Lower leg skin (tissue), 4 donors: ENCODE measurements around the gene QSOX2. TPM values are rescaled to one million over a fixed set of nuclear protein-coding genes. Genes with fewer than 3 reads are reported as not detected.

Experiments used
- DNase-seq, 2 donors: peaks; one replicate each; pipeline ENCODE4 v3.0.0-alpha.2; 2019; ENCODE audit warnings: low spot score in 2 of 2
- H3K4me3 ChIP-seq: fragments of 200-600 bp; sonication (generic); 2 replicates; pipeline ENCODE4 v1.5.1; 2017; ENCODE audit warnings: mild to moderate bottlenecking, low read depth; ENCODE audit not compliant: poor library complexity, severe bottlenecking
- CTCF ChIP-seq, 3 donors: fragments of 450-650 bp; IDR thresholded peaks; one replicate each; pipeline ENCODE4 v1.5.1; 2016; ENCODE audit warnings: antibody characterized with exemption in 3 of 3, mild to moderate bottlenecking in 3 of 3, moderate library complexity in 2 of 3
- POLR2A ChIP-seq, 2 donors: fragments of 450-650 bp; IDR thresholded peaks; one replicate each; pipeline ENCODE4 v1.6.1; 2016 to 2017; ENCODE audit warnings: antibody characterized with exemption in 2 of 2, mild to moderate bottlenecking in 1 of 2, moderate library complexity in 1 of 2
- WGBS, 2 donors: methylation state at CpG; one replicate each; pipeline ENCODE4 v1.1.5; 2018; 5-methylcytosine and 5-hydroxymethylcytosine counted together
- intact Hi-C: fragments of 100-400 bp; cut with DNase I; formaldehyde crosslinking; loops from one replicate; pipeline ENCODE4 v1.15.0; 2023; ENCODE audit warnings: low total_unique reads
- total RNA-seq, 4 donors: library from RNA; depleted of rRNA; stranded (reverse); fragments of >200 nt; gene quantifications; one replicate each; pipeline ENCODE4 v1.1.0, GENCODE V29; 2016

The QSOX2 gene
- total RNA-seq, 4 donors from 2014 or later: 8.7 to 13.0 (median 11.1) TPM

DNA sequence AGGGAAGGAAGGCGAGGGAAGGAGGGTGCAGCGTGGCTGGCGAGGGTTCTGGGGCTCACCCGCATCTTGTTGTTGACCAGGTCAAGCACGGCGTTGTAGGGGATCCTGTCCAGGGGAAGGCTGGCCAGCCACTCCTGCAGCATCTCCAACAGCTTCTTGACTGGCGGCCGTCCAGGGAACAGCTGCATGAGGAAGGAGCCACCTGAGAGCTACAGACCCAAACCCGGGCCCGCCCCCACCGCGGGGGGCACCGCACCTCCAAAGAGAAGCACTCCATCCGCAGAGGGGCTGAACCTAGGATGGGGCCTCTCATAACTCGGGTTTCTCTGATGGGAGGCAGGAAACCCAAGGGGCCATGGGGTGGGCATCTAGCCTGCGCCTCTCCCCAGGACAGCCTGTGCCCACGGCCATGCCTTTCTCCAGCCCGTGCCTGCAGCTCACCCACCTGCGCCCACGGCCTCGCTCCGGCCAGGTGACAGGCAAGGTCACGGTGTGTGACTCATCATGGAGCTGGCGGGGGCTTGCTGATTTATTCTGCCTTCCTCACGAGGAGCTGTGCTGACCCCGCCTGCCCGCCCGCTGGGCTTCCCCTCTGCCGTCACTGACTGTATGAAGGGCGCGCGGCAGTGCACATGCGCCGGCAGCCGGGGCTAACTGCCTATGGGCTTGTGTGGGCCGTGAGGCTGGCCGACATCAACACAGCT, 28.9 kb downstream of the QSOX2 start:
- 92 to 93% methylated on average over 31 to 37 of the region's 37 CpGs for WGBS, 2 donors
- intact Hi-C loops: no loop called here

GRCh38 chr9:136213733-136214132, 31.9 kb downstream of the QSOX2 start:
- H3K4me3 ChIP-seq: no peak overlapping the region
- WGBS, 2 donors: 97 to 98% methylated on average over 9 of the region's 9 CpGs
- no peak for DNase-seq
- no peak for TF ChIP-seq CTCF (IDR thresholded peaks at IDR 0.05)
- TF ChIP-seq POLR2A (IDR thresholded peaks at IDR 0.05): no peak
- intact Hi-C loops: no loop called here

More for the DNA sequence above, 28.9 kb downstream of the QSOX2 start:
- TF ChIP-seq CTCF (IDR thresholded peaks at IDR 0.05) (no peak), POLR2A (IDR thresholded peaks at IDR 0.05) (no peak)
- DNase-seq: no peak
- no peak overlapping the region for H3K4me3 ChIP-seq

GRCh38 chr9:136212345-136212950, 33.2 kb downstream of the QSOX2 start:
- 93 to 96% methylated on average over 28 of the region's 28 CpGs for WGBS, 2 donors
- H3K4me3 ChIP-seq: no peak overlapping the region
- intact Hi-C loops: no loop called here
- no peak for DNase-seq
- no peak for TF ChIP-seq CTCF (IDR thresholded peaks at IDR 0.05)
- TF ChIP-seq POLR2A (IDR thresholded peaks at IDR 0.05): no peak

GRCh38 chr9:136211441-136212344, 33.9 kb downstream of the QSOX2 start:
- H3K4me3 ChIP-seq: no peak overlapping the region
- no peak for DNase-seq
- intact Hi-C loops: no loop called here
- 86 to 90% methylated on average over 26 to 33 of the region's 35 CpGs for WGBS, 2 donors
- TF ChIP-seq POLR2A (IDR thresholded peaks at IDR 0.05): no peak
- TF ChIP-seq CTCF (IDR thresholded peaks at IDR 0.05): no peak

GRCh38 chr9:136211006-136211405, 34.6 kb downstream of the QSOX2 start:
- no peak overlapping the region for H3K4me3 ChIP-seq
- 91% methylated on average over 15 of the region's 15 CpGs for WGBS, 2 donors
- no peak for DNase-seq
- TF ChIP-seq CTCF (IDR thresholded peaks at IDR 0.05) (no peak), POLR2A (IDR thresholded peaks at IDR 0.05) (no peak)
- intact Hi-C loops: no loop called here
